Forelimb muscle (tissue), 1 donor: ENCODE data around the gene UBE2S. TPM values are rescaled to one million over a fixed set of nuclear protein-coding genes. Genes with fewer than 3 reads are reported as not detected.

Experiments
- DNase-seq: peaks from one replicate; pipeline ENCODE4 v3.0.0-alpha.2; 2013; ENCODE audit warnings: low read depth
- polyA plus RNA-seq: library from polyadenylated mRNA; unstranded; fragments of 120-200 nt; gene quantifications from one replicate; pipeline ENCODE4 v1.2.1, GENCODE V29; 2013; ENCODE audit not compliant: insufficient read length

The UBE2S gene
- polyA plus RNA-seq, 1 donor = 41.0 TPM

GRCh38 chr19:55362990-55363716 is 44.4 kb downstream of the UBE2S start, which contains the start of gene GARIN5B:
TSS of gene GARIN5B (minus strand) at chr19:55363260. CDS start at chr19:55363066, 194 bp downstream.
- DNase-seq = no peak

GRCh38 chr19:55362174-55362989 is 45.2 kb downstream of the UBE2S start:
- DNase-seq = no peak

GRCh38 chr19:55360902-55361301 is 46.7 kb downstream of the UBE2S start:
- no peak for DNase-seq

GRCh38 chr19:55358943-55359908 is 48.4 kb downstream of the UBE2S start:
- DNase-seq = no peak

GRCh38 chr19:55358493-55358892 is 49.1 kb downstream of the UBE2S start:
- DNase-seq = no peak

- no peak for DNase-seq
These were observed 52.3 kb downstream of the UBE2S start for GRCh38 chr19:55355213-55355821.

GRCh38 chr19:55354698-55355212 is 52.8 kb downstream of the UBE2S start, which contains the start of gene COX6B2:
TSS of gene COX6B2 (minus strand) at chr19:55354719. CDS start at chr19:55354521, 198 bp downstream.
- no peak for DNase-seq

GRCh38 chr19:55353803-55354697 is 53.5 kb downstream of the UBE2S start:
- no peak for DNase-seq

GRCh38 chr19:55353356-55353802 is 54.2 kb downstream of the UBE2S start:
- DNase-seq = no peak

GRCh38 chr19:55352549-55353145 is 54.9 kb downstream of the UBE2S start:
- no peak for DNase-seq

GRCh38 chr19:55352040-55352439 is 55.5 kb downstream of the UBE2S start:
- DNase-seq = no peak

GRCh38 chr19:55350620-55351315 is 56.8 kb downstream of the UBE2S start:
- no peak for DNase-seq

Other genes starting within 250 kb of the UBE2S start
- 0.92 TPM for gene DNAAF3, start 241.2 kb downstream of the UBE2S start, polyA plus RNA-seq
- not detected for gene SYT5, start 227.5 kb downstream of the UBE2S start, polyA plus RNA-seq
- 0.11 TPM for gene PTPRH, start 198.3 kb downstream of the UBE2S start, polyA plus RNA-seq
- 2.8 TPM for gene TMEM86B, start 179.0 kb downstream of the UBE2S start, polyA plus RNA-seq
- 26.7 TPM for gene PPP6R1, start 148.8 kb downstream of the UBE2S start, polyA plus RNA-seq
- 25.6 TPM for gene HSPBP1, start 127.7 kb downstream of the UBE2S start, polyA plus RNA-seq
- 7.4 TPM for gene BRSK1, start 123.8 kb downstream of the UBE2S start, polyA plus RNA-seq
- gene TMEM150B, start 82.4 kb downstream of the UBE2S start, polyA plus RNA-seq = 1.00 TPM
- gene KMT5C, start 67.9 kb downstream of the UBE2S start, polyA plus RNA-seq = 27.5 TPM
- gene COX6B2, start 53.1 kb downstream of the UBE2S start, polyA plus RNA-seq = 0.15 TPM
- gene GARIN5B, start 44.5 kb downstream of the UBE2S start, polyA plus RNA-seq = not detected
- 0.40 TPM for gene IL11, start 37.3 kb downstream of the UBE2S start, polyA plus RNA-seq
- gene TMEM190, start 31.0 kb downstream of the UBE2S start, polyA plus RNA-seq = not detected
- 0.23 TPM for gene TMEM238, start 23.5 kb downstream of the UBE2S start, polyA plus RNA-seq
- 1,731 TPM for gene RPL28, start 21.9 kb downstream of the UBE2S start, polyA plus RNA-seq
- 0.14 TPM for gene SHISA7, start 35.5 kb upstream of the UBE2S start, polyA plus RNA-seq
- 36.2 TPM for gene ISOC2, start 53.9 kb upstream of the UBE2S start, polyA plus RNA-seq
- gene C19orf85, start 57.0 kb upstream of the UBE2S start, polyA plus RNA-seq = not detected
- gene ZNF628, start 68.8 kb upstream of the UBE2S start, polyA plus RNA-seq = 4.1 TPM
- gene NAT14, start 77.4 kb upstream of the UBE2S start, polyA plus RNA-seq = 27.0 TPM
- 17.3 TPM for gene SSC5D, start 80.6 kb upstream of the UBE2S start, polyA plus RNA-seq
- gene SBK2, start 129.3 kb upstream of the UBE2S start, polyA plus RNA-seq = 3.1 TPM
- gene SBK3, start 137.8 kb upstream of the UBE2S start, polyA plus RNA-seq = not detected
- 12.0 TPM for gene ZNF579, start 173.1 kb upstream of the UBE2S start, polyA plus RNA-seq
- gene FIZ1, start 191.7 kb upstream of the UBE2S start, polyA plus RNA-seq = 11.1 TPM
- 10.0 TPM for gene ZNF524, start 192.5 kb upstream of the UBE2S start, polyA plus RNA-seq
- gene ZNF865, start 197.9 kb upstream of the UBE2S start, polyA plus RNA-seq = 7.6 TPM
- gene ZNF784, start 216.8 kb upstream of the UBE2S start, polyA plus RNA-seq = 10.0 TPM
- gene ZNF580, start 233.2 kb upstream of the UBE2S start, polyA plus RNA-seq = 19.9 TPM
- 30.1 TPM for gene ZNF581, start 235.9 kb upstream of the UBE2S start, polyA plus RNA-seq
- gene CCDC106, start 240.4 kb upstream of the UBE2S start, polyA plus RNA-seq = 15.1 TPM
- gene U2AF2, start 247.2 kb upstream of the UBE2S start, polyA plus RNA-seq = 110 TPM